NCI-H1105 (cell line): ENCODE measurements around the gene SEBOX.

Experiments
- DNase-seq: peaks from one replicate; lab custom pipeline; 2025; lab: John Stamatoyannopoulos, UW

The SEBOX gene, protein sequence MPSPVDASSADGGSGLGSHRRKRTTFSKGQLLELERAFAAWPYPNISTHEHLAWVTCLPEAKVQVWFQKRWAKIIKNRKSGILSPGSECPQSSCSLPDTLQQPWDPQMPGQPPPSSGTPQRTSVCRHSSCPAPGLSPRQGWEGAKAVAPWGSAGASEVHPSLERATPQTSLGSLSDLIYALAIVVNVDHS

DNA sequence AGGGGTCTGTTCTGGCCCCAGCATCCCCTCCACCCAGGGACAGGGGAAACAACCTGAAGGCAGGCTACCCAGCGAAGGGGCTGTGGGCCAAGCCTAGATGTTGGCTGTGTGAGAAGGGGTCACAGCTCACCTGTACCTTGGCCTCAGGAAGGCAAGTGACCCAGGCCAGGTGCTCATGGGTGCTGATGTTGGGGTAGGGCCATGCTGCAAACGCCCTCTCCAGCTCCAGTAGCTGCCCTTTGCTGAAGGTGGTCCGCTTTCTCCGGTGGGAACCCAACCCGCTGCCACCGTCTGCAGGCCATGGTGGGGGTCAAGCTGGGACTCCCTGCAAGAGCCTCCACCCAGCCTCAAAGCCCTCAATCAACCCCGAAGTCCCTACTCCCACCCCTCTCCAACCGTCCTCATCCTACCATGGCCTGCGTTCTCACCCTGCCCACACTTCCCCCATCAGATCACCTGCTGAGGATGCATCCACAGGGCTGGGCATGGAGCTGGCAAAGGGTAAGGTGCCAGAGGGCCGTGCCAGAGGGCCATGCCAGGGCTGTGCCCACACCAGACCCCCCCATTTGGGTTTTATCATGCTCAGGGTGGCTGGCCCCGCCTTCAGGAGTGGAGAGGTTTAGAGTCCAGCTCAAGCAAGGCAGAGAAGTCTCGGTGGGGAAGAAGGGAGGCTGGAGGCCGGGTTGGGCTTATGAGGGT lies at the start of gene SEBOX:
TSS of gene SEBOX (minus strand) at position 535 of the 699 bp plus-strand sequence. CDS start at position 487, 48 bp downstream.
- DNase-seq, result no peak

DNA sequence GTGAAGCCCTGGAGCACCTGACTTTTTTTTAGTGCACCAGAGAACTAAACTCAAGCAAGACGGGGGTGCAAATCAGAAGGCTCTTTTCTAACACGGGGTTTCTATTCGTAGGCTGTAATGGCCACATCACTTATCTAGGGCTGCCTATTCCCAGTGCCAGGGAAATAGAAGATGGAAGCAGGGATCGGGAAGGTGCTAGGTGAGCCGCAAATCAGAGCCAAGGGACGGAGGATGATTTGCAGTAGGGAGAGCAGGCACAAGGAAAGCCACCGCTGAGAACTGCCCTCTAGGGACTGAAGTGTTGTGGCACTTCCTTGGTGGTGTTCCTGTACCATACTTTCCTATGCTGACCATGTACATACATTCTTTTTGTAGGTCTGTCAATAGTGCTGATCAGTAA lies 48.8 kb upstream of the SEBOX start:
- DNase-seq, result no peak

DNA sequence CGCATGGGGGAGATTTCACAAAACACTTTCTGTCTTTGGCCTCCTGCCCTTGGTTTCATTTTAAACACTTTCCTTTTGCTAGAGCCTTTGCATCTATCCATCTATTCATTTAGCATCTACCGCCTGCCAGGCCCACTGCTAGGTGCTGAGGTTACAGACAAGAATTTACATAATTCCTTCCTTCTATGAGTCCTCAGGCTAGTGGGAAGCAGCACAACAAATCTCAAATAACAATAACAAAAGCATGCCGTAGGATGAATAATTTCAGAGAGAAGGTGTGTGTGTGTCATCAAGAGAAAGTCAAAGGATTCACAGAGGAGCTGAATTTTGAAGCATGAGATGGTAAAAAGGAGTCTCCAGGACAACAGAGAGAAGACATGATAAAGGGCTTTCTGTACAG lies 47.1 kb upstream of the SEBOX start:
- DNase-seq, result no peak

DNA sequence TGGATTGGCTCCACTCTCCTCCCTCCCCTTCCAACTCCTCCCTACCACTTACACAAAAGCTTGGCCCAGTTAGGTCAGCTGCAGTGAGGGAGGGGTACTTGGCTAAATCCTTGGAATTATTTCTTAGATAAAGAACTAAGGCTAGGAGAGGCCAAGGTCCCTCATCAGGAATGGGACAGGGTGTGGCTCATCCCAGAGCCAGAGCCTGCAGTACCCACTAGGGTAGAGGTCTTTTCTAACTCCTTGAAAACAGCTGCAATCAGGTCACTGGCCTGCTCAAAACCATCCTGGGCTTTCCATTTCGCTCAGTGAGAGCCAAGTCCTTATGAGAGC lies 42.9 kb upstream of the SEBOX start:
- DNase-seq, result no peak

DNA sequence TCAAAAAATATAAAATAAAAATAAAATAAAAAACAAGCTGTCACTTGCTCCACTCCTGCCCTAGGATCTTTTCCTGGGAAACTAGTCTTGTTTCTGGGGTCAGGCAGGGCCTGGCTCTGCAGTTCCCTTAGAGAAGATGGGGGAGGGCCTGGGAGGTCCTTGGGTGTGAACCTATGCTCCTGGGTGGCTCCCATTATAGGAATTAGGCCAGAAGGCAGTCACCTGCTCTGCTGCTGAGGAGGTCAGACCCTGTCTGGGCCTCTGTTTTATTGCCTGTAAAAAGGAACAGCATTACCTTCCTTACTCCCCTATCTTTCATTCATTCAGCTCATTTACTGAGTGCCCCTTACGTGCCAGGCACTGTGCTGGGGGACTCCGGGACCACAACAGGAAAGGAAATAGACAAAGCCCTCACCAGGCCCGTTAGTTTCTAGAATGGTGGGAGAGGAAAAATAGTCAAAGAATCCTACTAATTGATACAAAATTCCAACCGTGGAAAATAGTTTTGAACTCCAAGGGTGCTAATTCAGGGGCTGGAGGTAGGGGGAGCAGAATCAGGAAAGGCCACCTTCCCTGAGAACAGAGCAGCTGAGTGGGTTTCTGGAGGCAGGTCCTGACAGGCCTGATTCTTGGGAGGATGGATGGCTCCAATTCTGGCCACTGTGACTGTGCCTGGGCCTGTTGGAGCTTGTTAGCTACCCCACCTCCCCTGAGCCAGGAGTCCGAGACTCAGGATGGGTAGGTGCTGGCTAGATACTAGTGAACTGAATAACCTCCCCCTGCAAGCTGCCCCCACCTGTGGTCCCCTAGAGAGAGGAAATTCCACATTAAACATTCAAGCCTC lies 42.4 kb upstream of the SEBOX start:
- peak; percentile 83 for DNase-seq

DNA sequence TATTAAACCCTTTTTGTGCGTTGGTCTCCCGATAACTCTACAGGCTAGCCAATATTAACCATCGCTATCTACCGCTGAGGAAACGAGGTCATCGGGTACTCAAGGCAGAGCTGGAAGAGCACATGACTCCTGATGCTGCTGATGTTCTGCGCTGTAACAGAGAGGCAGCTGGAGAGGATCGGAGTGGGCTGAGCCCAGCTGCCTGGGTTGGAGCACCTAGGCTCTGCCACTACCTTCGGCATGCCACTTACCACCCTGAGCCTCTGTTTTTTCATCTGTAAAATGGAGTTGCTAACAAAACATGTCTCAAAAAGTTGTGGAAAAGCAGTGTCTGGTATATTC lies 41.4 kb upstream of the SEBOX start:
- no peak for DNase-seq

DNA sequence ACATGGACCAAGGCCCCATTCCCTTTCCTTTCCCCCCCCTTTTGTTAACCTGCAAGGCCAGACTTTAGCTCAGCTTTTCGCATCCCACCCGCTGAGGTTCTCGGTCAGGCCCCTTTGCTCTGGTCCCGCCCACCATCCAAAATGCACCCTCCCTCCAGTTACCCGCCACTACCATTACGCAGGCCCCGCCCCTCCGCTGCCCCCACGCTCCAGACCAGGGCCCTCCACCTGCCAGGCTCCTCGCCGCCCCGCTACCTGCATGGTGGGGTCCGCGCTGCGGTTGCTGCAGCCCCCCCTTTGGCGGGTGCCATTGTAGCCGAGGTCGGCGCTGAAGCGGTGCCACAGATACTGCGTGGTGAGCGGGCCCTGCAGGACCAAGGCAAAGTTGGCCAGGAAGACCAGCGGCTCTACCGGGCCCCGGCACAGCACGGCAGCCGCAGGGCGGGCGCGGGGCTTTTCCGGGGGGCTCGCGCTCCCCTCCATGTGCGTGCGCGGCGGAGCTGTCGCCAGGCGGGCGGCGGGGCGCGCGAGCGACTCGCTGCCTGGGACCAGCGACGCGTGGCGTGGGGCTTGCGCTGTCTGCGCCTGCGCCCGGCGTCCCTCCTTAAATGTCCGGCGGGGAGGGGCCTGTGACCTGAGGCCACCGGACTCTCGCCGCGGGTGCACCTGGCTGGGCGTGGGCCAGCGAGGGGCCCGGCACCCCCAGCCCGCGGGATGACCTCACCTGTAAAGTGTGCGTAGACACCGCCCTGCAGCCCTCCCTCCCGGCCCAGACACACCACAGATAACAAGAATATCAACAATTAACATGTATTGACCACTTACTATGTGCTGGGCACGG lies 40.9 kb upstream of the SEBOX start, which contains the start of gene SLC46A1:
TSS of gene SLC46A1 (minus strand) at position 581 of the 841 bp plus-strand sequence. CDS start at position 483, 98 bp downstream.
- peak; percentile 33 for DNase-seq

DNA sequence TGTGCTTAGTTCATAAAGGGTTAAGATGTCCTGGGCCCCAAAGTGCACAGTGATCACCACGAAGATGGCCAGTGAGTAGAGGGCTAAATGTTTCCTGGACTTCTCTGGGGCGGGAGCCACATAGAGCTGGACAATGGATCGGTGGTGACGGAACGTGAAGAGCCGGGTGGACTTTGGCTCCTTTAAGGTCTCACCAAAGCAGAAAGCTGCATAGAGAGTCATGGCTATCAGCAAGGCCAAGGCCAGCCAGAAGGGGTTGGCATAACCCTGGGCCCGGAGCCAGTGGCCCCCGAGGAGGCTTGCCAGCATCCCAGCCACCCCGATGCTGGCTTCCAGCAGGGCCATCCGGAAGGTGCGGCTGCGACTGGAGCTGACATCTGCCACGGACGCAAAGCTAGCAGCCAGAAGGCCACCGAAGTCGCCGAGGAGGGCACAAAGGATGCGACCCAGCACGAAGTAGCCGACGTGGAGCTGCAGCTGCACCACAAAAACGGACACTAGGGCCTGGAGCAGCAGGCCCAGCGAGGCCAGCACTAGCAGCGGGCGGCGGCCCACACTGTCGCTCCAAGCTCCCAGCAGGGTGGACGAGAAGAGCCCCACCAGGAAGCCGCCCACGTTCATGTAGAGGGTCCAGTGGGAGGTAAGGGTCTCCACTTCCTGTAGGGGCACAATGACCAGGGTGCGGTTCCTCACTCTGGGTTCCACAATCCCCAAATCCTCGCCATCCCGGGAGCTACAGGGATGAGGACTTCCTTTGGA lies 40.0 kb upstream of the SEBOX start:
- no peak for DNase-seq

DNA sequence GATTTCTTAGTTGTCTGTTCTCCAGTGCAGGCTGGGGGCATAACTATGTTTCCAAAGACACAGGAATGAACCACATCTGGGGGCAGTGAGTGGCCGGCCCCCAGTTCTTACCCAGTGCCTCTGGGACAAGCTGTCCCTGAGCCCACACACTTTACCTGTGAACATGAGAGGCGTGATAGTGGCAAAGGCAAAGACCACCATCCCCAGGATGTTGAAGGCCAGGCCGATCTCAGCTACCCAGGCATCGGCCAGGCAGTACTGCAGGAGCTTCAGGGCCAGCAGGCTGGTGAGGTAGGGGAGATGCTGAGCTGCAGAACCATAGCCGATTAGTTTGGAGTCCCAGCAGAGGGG lies 39.4 kb upstream of the SEBOX start:
- DNase-seq, result no peak

DNA sequence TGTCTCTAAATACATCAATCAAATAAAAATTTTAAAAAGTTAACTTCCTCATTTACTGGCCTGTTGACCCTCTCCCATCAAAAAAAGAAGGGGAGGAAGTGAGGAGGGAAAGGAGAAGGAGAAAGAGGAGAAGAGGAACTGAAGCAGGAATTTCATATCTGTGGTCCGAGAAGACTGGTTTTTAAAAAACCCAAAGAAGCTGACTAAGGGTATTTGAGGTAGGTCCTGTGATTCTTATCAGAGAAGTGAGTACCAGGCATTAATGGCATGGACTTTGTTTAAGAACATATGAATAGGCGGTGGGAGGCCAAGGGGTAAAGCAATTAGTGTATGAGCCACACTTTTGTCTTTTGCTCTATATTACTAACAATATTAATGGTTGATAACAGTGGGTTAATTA lies 39.0 kb upstream of the SEBOX start:
- DNase-seq, result no peak

DNA sequence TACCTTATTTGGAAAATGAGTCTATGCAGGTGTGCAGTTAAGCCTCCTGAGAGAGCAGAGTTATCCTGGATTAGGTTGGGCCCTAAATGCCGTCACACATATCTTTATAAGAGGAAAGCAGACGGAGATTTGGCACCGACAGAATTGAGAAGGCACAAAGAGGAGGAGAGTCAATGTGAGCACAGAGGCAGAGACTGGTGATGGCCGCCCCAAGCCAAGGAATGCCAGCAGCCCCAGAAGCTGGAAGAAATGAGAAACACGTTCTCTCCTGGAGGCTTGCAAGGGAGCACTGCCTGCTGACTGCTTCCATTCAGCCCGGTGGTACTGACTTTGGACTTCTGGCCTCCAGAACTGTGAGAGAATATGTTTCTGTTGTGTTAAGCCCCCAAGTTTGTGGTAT lies 37.8 kb upstream of the SEBOX start:
- DNase-seq, result no peak

DNA sequence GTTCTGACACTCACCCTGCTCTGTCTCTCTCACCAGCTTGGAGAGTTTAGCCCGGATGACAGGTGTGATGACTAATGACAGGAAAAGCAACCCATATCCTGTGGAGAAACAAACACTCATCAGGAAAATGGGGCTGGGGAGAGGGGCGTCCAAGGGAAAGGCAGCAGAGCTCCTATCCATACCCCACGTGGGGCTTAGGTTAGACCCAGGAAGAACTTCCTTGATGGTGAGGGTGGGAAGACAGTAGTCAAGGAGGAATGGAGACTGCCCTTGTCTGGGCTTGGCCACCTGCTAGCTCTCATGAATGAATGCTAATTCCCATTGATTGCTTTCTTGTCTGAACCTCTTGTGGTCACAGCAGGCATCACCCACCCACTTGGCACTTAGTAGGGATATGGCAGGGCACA lies 37.2 kb upstream of the SEBOX start:
- DNase-seq, result no peak

DNA sequence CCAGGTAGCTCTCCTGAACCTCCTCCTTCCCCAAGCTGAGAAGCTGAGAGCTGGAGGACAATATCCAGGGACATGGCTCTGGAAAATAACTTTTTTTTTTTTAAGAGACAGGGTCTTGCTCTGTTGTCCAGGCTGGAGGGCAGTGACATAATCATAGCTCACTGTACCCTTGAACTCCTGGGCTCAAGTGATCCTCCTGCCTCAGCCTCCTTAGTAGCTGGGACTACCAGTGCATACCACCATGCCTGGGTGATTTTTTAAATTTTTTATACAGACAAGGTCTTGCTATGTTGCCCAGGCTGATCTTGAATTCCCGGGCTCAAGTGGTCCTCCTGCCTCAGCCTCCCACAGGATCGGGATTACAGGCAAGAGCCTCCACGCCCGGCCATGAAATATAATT lies 34.8 kb upstream of the SEBOX start:
- DNase-seq, result no peak

DNA sequence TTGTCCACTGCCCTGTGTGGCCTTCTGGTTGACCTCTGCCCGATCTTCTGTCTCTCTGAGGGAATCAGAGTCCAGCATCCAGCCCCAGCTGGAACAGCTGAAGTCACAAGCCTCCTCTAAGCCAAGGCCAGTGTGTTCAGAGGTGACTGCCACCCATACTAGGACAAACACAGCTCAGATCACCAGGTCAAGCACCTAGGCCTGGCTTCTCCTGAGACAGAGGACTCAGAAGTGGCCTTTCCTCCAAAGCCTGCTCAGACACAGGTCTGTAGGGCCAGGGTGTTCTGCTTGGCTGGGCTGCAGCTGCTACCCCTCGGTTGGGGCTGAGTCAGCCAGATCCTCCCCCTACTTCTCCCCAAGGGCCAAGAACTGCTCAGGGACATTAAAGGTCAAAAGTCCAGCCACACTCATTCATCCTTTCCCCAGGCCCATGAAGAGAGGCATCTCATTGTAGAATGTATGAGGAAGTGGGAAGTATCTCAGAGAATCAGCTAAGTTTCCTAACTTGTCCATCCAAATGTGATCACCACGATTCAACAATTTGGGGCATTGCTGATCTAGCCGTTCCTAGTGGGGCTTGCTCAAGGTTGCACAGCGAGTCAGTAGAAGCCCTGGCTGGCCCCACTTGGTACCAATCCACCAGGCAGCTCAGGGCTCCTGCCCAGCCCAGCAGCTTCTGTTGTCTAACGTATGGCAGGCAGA lies 33.4 kb upstream of the SEBOX start:
- no peak for DNase-seq

DNA sequence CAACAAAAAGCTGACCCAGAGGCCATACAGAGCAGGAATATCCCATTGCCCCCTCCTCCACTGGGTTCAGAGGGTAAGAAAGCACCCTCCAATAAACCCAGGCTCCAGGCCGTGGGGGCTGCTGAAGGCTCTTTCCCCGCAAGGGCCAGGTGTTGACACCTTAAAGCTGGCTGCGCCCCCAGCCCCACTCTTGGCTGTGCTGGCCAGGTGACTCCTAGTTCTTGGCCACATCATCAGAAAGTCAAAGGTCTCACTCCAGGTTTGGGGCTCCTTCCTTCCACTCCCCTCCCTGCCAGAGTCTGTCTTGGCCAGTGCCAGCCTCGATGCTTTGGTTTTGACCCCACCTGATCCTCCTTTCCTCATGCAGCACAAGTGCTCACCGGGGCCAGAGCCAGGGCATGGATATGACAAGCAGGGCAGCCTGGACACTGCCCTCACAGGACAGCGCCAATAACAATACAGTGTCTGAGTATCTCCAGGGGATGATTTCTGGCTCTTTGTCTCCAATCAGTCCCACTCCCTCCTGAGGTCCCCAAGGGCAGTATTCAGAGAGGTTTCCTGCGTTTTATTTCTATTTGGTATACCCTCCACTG lies 32.8 kb upstream of the SEBOX start:
- no peak for DNase-seq

DNA sequence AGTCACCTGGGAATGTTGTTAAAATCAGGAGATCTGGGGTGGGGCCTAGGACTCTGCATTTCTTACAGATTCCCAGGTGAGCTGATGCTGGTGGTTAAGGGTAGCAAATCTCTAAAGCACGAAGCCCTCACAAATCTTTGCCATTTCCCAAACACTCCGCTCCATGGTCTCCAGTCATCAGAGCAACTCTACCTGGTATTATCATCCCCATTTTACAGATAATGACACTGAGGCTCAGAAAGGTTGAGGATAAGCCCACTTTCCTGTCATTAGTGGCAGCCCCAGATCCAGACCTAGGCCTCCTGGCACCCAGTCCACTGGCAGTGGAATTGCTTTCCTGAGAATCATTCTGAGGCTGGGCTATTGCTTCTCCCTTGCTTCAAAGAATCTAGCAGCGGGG lies 32.3 kb upstream of the SEBOX start:
- DNase-seq, result no peak

DNA sequence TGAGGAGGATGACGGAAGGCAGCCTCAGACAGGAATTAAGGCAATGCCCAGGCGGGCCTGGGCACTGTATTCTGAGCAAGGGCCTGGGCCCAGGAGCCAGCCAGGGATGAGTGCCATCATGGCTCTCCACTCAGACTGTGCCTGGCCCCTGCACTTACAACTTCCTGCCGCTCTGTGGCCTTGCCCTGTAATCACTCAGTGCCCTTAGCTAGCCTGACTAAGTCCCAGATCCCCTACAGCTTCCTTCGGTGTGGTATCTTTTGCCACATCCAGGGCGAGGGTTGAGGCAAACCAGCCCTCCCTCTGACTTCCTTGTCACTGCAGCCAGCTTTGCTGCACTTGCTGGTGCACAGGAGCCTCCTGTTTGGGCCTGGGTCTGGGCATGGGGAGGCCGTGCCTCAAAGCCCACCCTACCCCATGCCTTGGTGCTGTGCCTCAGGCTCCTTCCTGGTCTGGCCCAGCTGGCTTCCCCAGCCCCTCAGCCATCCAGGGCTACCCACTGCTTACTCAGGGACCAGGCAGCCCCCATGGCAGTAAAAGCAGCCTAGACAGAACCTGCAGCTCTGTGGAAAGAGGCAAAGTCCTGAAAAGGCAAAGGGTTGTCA lies 31.7 kb upstream of the SEBOX start:
- no peak for DNase-seq

DNA sequence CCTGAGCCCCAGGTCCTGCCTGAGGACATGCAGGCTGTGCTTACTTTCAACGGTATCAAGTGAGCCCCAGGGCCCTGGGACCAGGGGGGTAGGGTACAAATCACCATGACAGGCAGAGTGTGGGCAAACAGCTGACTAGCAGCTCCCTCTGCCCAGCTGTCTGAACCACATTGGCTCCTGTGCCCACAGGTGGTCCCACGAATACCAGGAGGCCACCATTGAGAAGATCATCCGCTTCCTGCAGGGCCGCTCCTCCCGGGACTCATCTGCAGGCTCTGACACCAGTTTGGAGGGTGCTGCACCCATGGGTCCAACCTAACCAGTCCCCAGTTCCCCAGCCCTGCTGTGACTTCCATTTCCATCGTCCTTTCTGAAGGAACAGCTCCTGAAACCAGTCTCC lies 31.0 kb upstream of the SEBOX start:
- no peak for DNase-seq

DNA sequence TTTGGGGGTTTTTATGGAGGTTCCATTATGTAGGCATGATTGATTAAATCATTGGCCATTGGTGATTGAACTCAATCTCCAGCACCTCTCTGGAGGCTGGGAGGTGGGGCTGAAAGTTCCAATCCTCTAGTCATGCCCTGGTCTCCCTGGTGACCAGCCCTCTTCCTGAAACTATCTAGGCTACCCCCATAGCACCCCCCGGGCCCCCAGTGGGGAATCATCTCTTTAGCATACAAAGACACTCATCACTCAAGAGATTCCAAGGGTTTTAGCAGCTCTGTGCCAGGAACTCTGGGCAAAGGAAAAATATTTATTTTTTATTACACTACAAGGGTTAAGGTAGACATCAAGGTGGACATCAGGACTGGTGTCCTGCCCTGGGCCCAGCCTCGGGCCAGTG lies 30.4 kb upstream of the SEBOX start:
- DNase-seq, result no peak
